DOHH2 (cell line): Measurements from ENCODE around the gene RBBP8NL.

Experiments used
- H3F3A ChIP-seq: fragments of 200-600 bp; sonication (generic), shearing (Covaris generic); 2 replicates; pipeline ENCODE4 v1.6.0; 2016; ENCODE audit warnings: antibody characterized with exemption, mild to moderate bottlenecking; ENCODE audit not compliant: control insufficient read depth, insufficient read depth
- H3K27ac ChIP-seq: fragments of 200-600 bp; sonication (generic); 2 replicates; pipeline ENCODE4 v1.5.1; 2014; ENCODE audit warnings: low read depth, mild to moderate bottlenecking, low read length, moderate library complexity
- H3K27me3 ChIP-seq: fragments of 200-600 bp; sonication (generic); 2 replicates; pipeline ENCODE4 v1.6.1; 2014; ENCODE audit warnings: mild to moderate bottlenecking, low read length, mixed read lengths; ENCODE audit not compliant: control insufficient read depth
- H3K36me3 ChIP-seq: fragments of 200-600 bp; sonication (generic); 2 replicates; pipeline ENCODE4 v1.6.1; 2014; ENCODE audit warnings: mild to moderate bottlenecking, low read length, moderate library complexity, mixed read lengths; ENCODE audit not compliant: control insufficient read depth
- H3K4me1 ChIP-seq: fragments of 200-600 bp; sonication (generic); 2 replicates; pipeline ENCODE4 v1.6.1; 2014; ENCODE audit warnings: mild to moderate bottlenecking, low read length, mixed read lengths; ENCODE audit not compliant: control insufficient read depth
- H3K4me2 ChIP-seq: fragments of 200-600 bp; sonication (generic); 2 replicates; pipeline ENCODE4 v1.6.0; 2014; ENCODE audit warnings: mild to moderate bottlenecking, low read length, moderate library complexity
- H3K4me3 ChIP-seq: fragments of 200-600 bp; sonication (generic); 2 replicates; pipeline ENCODE4 v1.5.1; 2014; ENCODE audit warnings: mild to moderate bottlenecking, low read length, mixed read lengths
- H3K79me2 ChIP-seq: fragments of 200-600 bp; sonication (generic); 2 replicates; pipeline ENCODE4 v1.6.1; 2014; ENCODE audit warnings: mild to moderate bottlenecking, low read length, mixed read lengths; ENCODE audit not compliant: control insufficient read depth
- H3K9me2 ChIP-seq: fragments of 200-600 bp; sonication (generic); replicated peaks from 2 replicates; pipeline ENCODE4 v1.6.1; 2014; ENCODE audit warnings: mild to moderate bottlenecking, low read length, mixed read lengths; ENCODE audit not compliant: control insufficient read depth
- H3K9me3 ChIP-seq: fragments of 200-600 bp; sonication (generic); 2 replicates; pipeline ENCODE4 v1.6.1; 2014; ENCODE audit warnings: antibody characterized with exemption, low read length, mixed read lengths; ENCODE audit not compliant: control insufficient read depth, insufficient read depth
- H4K20me1 ChIP-seq: fragments of 200-600 bp; sonication (generic); 2 replicates; pipeline ENCODE4 v1.6.0; 2014; ENCODE audit warnings: low read depth, mild to moderate bottlenecking, antibody characterized with exemption, low read length, moderate library complexity; ENCODE audit not compliant: control insufficient read depth, insufficient read depth
- CTCF ChIP-seq: fragments of 200-600 bp; sonication (generic); IDR thresholded peaks from one replicate; pipeline ENCODE4 v1.5.1; 2014; ENCODE audit warnings: antibody characterized with exemption, mild to moderate bottlenecking, low read depth, low read length; ENCODE audit not compliant: poor library complexity, severe bottlenecking
- EZH2phosphoT487 ChIP-seq: fragments of 200-600 bp; sonication (generic); IDR thresholded peaks from 2 replicates; pipeline ENCODE4 v1.6.1; 2017; ENCODE audit warnings: borderline replicate concordance, mild to moderate bottlenecking, antibody characterized with exemption, low read length, moderate library complexity, mixed read lengths

The RBBP8NL gene

GRCh38 chr20:62371588-62372041 lies 55.7 kb downstream of the RBBP8NL start:
- Histone ChIP-seq H4K20me1 (no peaks in the 10 kb centered on the region), H3K9me3 (no peaks in the 10 kb centered on the region), H3K4me1 (peaks cover 25% of the 10 kb centered on the region), H3F3A (no peaks in the 10 kb centered on the region; the same call in 1 of the 2 replicates), H3K79me2 (peaks cover 2% of the 10 kb centered on the region; the same call in 1 of the 2 replicates), H3K27ac (no peak overlapping the region), H3K9me2 (no peaks in the 10 kb centered on the region), H3K4me2 (no peak overlapping the region), H3K4me3 (no peak overlapping the region), H3K36me3 (no peaks in the 10 kb centered on the region), H3K27me3 (peaks cover 34% of the 10 kb centered on the region)
- TF ChIP-seq CTCF (no peak), EZH2phosphoT487 (no peak)

DNA sequence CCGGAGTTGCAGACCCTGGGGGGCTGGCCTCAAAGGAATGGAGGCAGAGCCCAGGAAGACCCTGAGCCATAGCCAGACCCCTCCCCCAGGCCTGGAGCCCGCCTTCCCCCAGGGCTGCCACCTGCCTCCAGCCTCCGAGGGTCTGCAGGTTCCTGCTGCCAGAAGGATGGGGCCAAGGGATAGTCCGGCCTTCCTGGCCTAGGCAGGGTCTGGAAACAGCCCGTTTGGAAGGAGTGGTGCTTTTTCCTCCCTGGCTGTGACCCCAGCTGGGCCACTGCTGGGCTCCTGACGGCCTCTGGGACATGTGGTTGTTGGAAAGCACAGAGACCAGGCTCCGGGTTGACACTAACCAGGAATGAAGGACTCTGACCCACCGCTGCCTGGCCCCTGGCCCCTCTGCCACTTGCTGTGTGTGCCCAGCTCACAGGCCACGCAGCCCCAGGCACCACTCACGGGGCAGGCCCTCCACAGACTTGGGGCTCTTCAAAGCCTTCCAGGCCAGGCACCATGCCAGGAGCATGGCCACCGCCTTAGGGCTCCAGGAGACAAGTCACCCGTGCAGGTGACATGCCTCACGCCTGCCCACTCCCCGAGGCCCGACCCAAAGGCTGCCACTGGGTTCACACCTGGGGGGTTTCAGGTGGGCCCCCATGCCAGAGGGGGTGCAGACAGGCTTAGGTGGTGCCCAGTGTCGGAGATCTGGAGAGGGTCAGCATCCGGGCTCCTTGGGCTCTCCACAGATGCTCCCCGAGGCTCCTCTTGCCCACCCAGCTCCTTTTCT lies 56.3 kb downstream of the RBBP8NL start:
- H3K9me3 ChIP-seq, result no peaks in the 10 kb centered on the region
- H3K4me2 ChIP-seq, result no peak overlapping the region
- H3K36me3 ChIP-seq, result no peaks in the 10 kb centered on the region
- peaks cover 8% of the 10 kb centered on the region for H3K79me2 ChIP-seq
- H3K27ac ChIP-seq, result no peak overlapping the region
- H3K9me2 ChIP-seq, result no peaks in the 10 kb centered on the region
- H4K20me1 ChIP-seq, result no peaks in the 10 kb centered on the region
- peaks cover 29% of the 10 kb centered on the region for H3K4me1 ChIP-seq
- TF ChIP-seq EZH2phosphoT487 (no peak), CTCF (no peak)
- peaks cover 2% of the 10 kb centered on the region; the same call in 1 of the 2 replicates for H3F3A ChIP-seq
- peaks cover 34% of the 10 kb centered on the region for H3K27me3 ChIP-seq
- no peak overlapping the region for H3K4me3 ChIP-seq

GRCh38 chr20:62370115-62370806 lies 57.1 kb downstream of the RBBP8NL start:
- Histone ChIP-seq H4K20me1 (no peaks in the 10 kb centered on the region), H3K9me2 (no peaks in the 10 kb centered on the region), H3K79me2 (peaks cover 14% of the 10 kb centered on the region), H3K4me1 (peaks cover 36% of the 10 kb centered on the region), H3K27ac (no peak overlapping the region), H3K27me3 (peaks cover 34% of the 10 kb centered on the region), H3F3A (peaks cover 8% of the 10 kb centered on the region; the same call in 1 of the 2 replicates), H3K9me3 (no peaks in the 10 kb centered on the region), H3K36me3 (no peaks in the 10 kb centered on the region), H3K4me3 (no peak overlapping the region), H3K4me2 (no peak overlapping the region)
- TF ChIP-seq EZH2phosphoT487 (no peak), CTCF (no peak)
